ENCODE data around the gene LRRC75A. TPM values are rescaled to one million over a fixed set of nuclear protein-coding genes. Genes with fewer than 3 reads are reported as not detected.

The LRRC75A gene
- total and polyA plus RNA-seq, 2 experiments from 2014 or later, result 9.0 to 23.1 TPM

GRCh38 chr17:16433514-16433913 is 58.5 kb downstream of the LRRC75A start:
- no peak for DNase-seq (ENCODE audit: low read depth in 1 of 2, low spot score in 1 of 2)

GRCh38 chr17:16432017-16432416 is 60.0 kb downstream of the LRRC75A start:
- Histone ChIP-seq H3K36me3 (no peaks in the 10 kb centered on the region), H3K4me1 (ENCODE audit: low read depth) (peaks cover 4% of the 10 kb centered on the region), H3K27me3 (no peaks in the 10 kb centered on the region), H3K9me3 (ENCODE audit: low read depth) (no peaks in the 10 kb centered on the region), H3K27ac (no peak overlapping the region), H3K4me3 (no peak overlapping the region)
- DNase-seq (ENCODE audit: low read depth in 1 of 2, low spot score in 1 of 2), result no peak
- TF ChIP-seq CTCF (IDR thresholded peaks at IDR 0.05; ENCODE audit: low read depth, low read length), result no peak

More at GRCh38 chr17:16433514-16433913, 58.5 kb downstream of the LRRC75A start:
- Histone ChIP-seq H3K27me3 (no peaks in the 10 kb centered on the region), H3K36me3 (no peaks in the 10 kb centered on the region), H3K4me3 (no peak overlapping the region), H3K4me1 (ENCODE audit: low read depth) (peaks cover 5% of the 10 kb centered on the region), H3K27ac (no peak overlapping the region), H3K9me3 (ENCODE audit: low read depth) (no peaks in the 10 kb centered on the region)
- no peak for TF ChIP-seq CTCF (IDR thresholded peaks at IDR 0.05; ENCODE audit: low read depth, low read length)

- no peak for DNase-seq (ENCODE audit: low read depth in 1 of 2, low spot score in 1 of 2)
- Histone ChIP-seq H3K9me3 (ENCODE audit: low read depth) (no peaks in the 10 kb centered on the region), H3K27ac (no peak overlapping the region), H3K4me1 (ENCODE audit: low read depth) (peaks cover 4% of the 10 kb centered on the region), H3K27me3 (no peaks in the 10 kb centered on the region), H3K36me3 (no peaks in the 10 kb centered on the region), H3K4me3 (no peak overlapping the region)
- no peak for TF ChIP-seq CTCF (IDR thresholded peaks at IDR 0.05; ENCODE audit: low read depth, low read length)
Observed at GRCh38 chr17:16430650-16431049, 61.3 kb downstream of the LRRC75A start.

GRCh38 chr17:16429083-16429482 is 62.9 kb downstream of the LRRC75A start:
- Histone ChIP-seq H3K4me3 (no peak overlapping the region), H3K9me3 (ENCODE audit: low read depth) (no peaks in the 10 kb centered on the region), H3K36me3 (no peaks in the 10 kb centered on the region), H3K27ac (no peak overlapping the region), H3K27me3 (no peaks in the 10 kb centered on the region), H3K4me1 (ENCODE audit: low read depth) (peaks cover 4% of the 10 kb centered on the region)
- TF ChIP-seq CTCF (IDR thresholded peaks at IDR 0.05; ENCODE audit: low read depth, low read length), result no peak
- no peak for DNase-seq (ENCODE audit: low read depth in 1 of 2, low spot score in 1 of 2)

- DNase-seq (ENCODE audit: low read depth in 1 of 2, low spot score in 1 of 2), result peak; percentile 74 to 80
- peak; percentile 82 for TF ChIP-seq CTCF (IDR thresholded peaks at IDR 0.05; ENCODE audit: low read depth, low read length)
- no peaks in the 10 kb centered on the region for H3K27me3 ChIP-seq
- H3K27ac ChIP-seq, result no peak overlapping the region
- no peak overlapping the region for H3K4me3 ChIP-seq
- H3K9me3 ChIP-seq (ENCODE audit: low read depth), result no peaks in the 10 kb centered on the region
- H3K36me3 ChIP-seq, result no peaks in the 10 kb centered on the region
- peaks cover 4% of the 10 kb centered on the region for H3K4me1 ChIP-seq (ENCODE audit: low read depth)
Observed at GRCh38 chr17:16428098-16428882, 63.7 kb downstream of the LRRC75A start.

All from cardiac muscle cell (in vitro differentiated cells and primary cell).